SKM-1 treated with dmso at 0.1 percent for 144 hours (cell line): ENCODE data around the gene TRMU.

Experiments
- DNase-seq: peaks from one replicate; lab custom pipeline; 2025; ENCODE audit not compliant: unreplicated experiment; lab: John Stamatoyannopoulos, UW

TRMU gene

DNA sequence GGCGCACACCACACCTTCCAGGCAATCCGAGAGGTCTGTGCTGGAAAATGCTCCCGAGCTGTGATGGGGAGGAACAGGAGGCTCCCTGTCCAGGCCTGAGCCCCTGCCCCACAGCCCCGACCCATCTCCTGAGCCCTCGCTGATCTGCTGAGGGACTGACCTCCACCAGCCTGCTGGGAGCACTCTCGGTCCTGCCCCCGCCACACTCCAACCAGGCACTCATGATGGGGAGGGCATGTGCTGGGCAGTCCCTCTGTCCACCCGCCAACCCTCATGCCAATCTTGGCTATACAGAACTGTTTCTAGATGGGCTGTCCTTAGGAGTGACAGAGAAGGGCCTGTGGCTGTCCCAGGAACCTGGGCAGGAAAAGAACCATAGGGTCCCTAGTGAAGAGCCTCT lies 70.8 kb downstream of the TRMU start:
- no peak for DNase-seq

DNA sequence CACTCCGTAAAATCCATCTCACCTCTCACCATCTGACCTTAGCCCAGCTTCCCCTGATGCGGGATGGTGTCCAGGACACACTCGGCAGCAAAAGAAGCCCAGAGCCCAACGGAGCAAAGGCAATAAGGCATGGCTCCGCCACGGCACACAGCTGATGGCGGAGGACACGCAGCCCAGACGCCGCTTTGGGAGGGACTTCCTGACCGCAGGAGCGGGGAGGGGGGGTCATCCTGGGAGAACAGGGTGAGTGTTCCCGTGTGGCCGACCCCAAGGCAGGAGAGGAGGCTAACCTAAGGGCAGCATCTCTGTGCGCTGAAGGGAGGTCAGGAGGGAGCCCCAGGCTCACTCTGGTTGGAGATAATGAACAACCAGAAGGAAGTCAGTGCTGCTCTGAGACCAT lies 71.3 kb downstream of the TRMU start:
- no peak for DNase-seq
